Neural cell (in vitro differentiated cells): Measurements from ENCODE around the gene INPP4B. TPM values are rescaled to one million over a fixed set of nuclear protein-coding genes. Genes with fewer than 3 reads are reported as not detected.

Experiments
- H2AFZ ChIP-seq: fragments of 200-600, 300-800 bp; sonication (generic), shearing (Covaris generic); 2 replicates; pipeline ENCODE4 v1.6.0; 2014; ENCODE audit warnings: low read depth, mild to moderate bottlenecking, antibody characterized with exemption, low read length, moderate library complexity
- H3F3A ChIP-seq: fragments of 200-600 bp; shearing (Covaris generic); 2 replicates; pipeline ENCODE4 v1.6.1; 2016; ENCODE audit warnings: mild to moderate bottlenecking, moderate library complexity, mixed read lengths, antibody characterized with exemption, low read length; ENCODE audit not compliant: insufficient read depth, poor library complexity, severe bottlenecking
- H3K27ac ChIP-seq: fragments of 200-600, 300-800 bp; sonication (generic), shearing (Covaris generic); 2 replicates; pipeline ENCODE4 v1.5.1; 2014; ENCODE audit warnings: mild to moderate bottlenecking, low read length, moderate library complexity
- H3K27me3 ChIP-seq: fragments of 300-800, 200-600 bp; sonication (generic), shearing (Covaris generic); 2 replicates; pipeline ENCODE4 v1.6.0; 2014; ENCODE audit warnings: mild to moderate bottlenecking, low read depth, low read length, moderate library complexity; ENCODE audit not compliant: insufficient read depth
- H3K36me3 ChIP-seq: fragments of 300-800, 200-600 bp; sonication (generic), shearing (Covaris generic); 2 replicates; pipeline ENCODE4 v1.5.1; 2014; ENCODE audit warnings: mild to moderate bottlenecking, antibody characterized with exemption, low read length, moderate library complexity; ENCODE audit not compliant: insufficient read depth
- H3K4me2 ChIP-seq: fragments of 300-800, 200-600 bp; sonication (generic), shearing (Covaris generic); 2 replicates; pipeline ENCODE4 v1.6.0; 2014; ENCODE audit warnings: mild to moderate bottlenecking, low read length
- H3K4me3 ChIP-seq: fragments of 300-800, 200-600 bp; sonication (generic), shearing (Covaris generic); 2 replicates; pipeline ENCODE4 v1.5.1; 2014; ENCODE audit warnings: mild to moderate bottlenecking, low read length, moderate library complexity
- H3K79me2 ChIP-seq: fragments of 200-600 bp; shearing (Covaris generic); replicated peaks from 2 replicates; pipeline ENCODE4 v1.6.0; 2014; ENCODE audit warnings: mild to moderate bottlenecking, low read length, moderate library complexity; ENCODE audit not compliant: insufficient read depth
- H3K9ac ChIP-seq: fragments of 300-800, 200-600 bp; sonication (generic), shearing (Covaris generic); 2 replicates; pipeline ENCODE4 v1.6.1; 2016; ENCODE audit warnings: mild to moderate bottlenecking, low read length, mixed read lengths
- H3K9me2 ChIP-seq: fragments of 200-600 bp; shearing (Covaris generic); 2 replicates; pipeline ENCODE4 v1.6.1; 2016; ENCODE audit warnings: mild to moderate bottlenecking, low read length, mixed read lengths; ENCODE audit not compliant: insufficient read depth
- H3K9me3 ChIP-seq: fragments of 200-600, 300-800 bp; sonication (generic), shearing (Covaris generic); 2 replicates; pipeline ENCODE4 v1.6.1; 2016; ENCODE audit warnings: mild to moderate bottlenecking, mixed run types, low read length, moderate library complexity, mixed read lengths
- H4K20me1 ChIP-seq: fragments of 200-600 bp; shearing (Covaris generic); 2 replicates; pipeline ENCODE4 v1.6.1; 2016; ENCODE audit warnings: mild to moderate bottlenecking, mixed run types; ENCODE audit not compliant: insufficient read depth
- CTCF ChIP-seq: fragments of 450-650 bp; IDR thresholded peaks from 2 replicates; pipeline ENCODE4 v1.5.1; 2014; ENCODE audit warnings: antibody characterized with exemption, mild to moderate bottlenecking, moderate library complexity; ENCODE audit not compliant: poor library complexity, severe bottlenecking
- EP300 ChIP-seq: fragments of 450-650 bp; conservative IDR thresholded peaks from 2 replicates; pipeline ENCODE4 v1.6.1; 2014; ENCODE audit warnings: antibody characterized with exemption, mild to moderate bottlenecking, moderate library complexity; ENCODE audit not compliant: poor library complexity, severe bottlenecking
- EZH2 ChIP-seq: fragments of 200-600, 300-800 bp; shearing (Covaris generic), sonication (generic); IDR thresholded peaks from 2 replicates; pipeline ENCODE4 v1.6.1; 2014; ENCODE audit warnings: antibody characterized with exemption, low read length, borderline replicate concordance, mild to moderate bottlenecking; ENCODE audit not compliant: insufficient read depth, poor library complexity, severe bottlenecking
- MXI1 ChIP-seq: fragments of 450-650 bp; conservative IDR thresholded peaks from 2 replicates; pipeline ENCODE4 v1.6.1; 2014; ENCODE audit warnings: antibody characterized with exemption, mild to moderate bottlenecking; ENCODE audit not compliant: poor library complexity, severe bottlenecking
- POLR2AphosphoS5 ChIP-seq: IDR thresholded peaks from 2 replicates; pipeline ENCODE4 v1.6.1; 2012
- RAD21 ChIP-seq: fragments of 450-650 bp; conservative IDR thresholded peaks from 2 replicates; pipeline ENCODE4 v1.6.1; 2014; ENCODE audit warnings: antibody characterized with exemption, mild to moderate bottlenecking, moderate library complexity
- REST ChIP-seq: IDR thresholded peaks from 2 replicates; pipeline ENCODE4 v1.6.1; 2012; ENCODE audit warnings: borderline replicate concordance
- SMC3 ChIP-seq: fragments of 450-650 bp; conservative IDR thresholded peaks from 2 replicates; pipeline ENCODE4 v1.6.1; 2014; ENCODE audit warnings: antibody characterized with exemption, mild to moderate bottlenecking, moderate library complexity; ENCODE audit not compliant: poor library complexity
- TAF1 ChIP-seq: IDR thresholded peaks from 2 replicates; pipeline ENCODE4 v1.6.1; 2012; ENCODE audit warnings: low read depth
- polyA plus RNA-seq: library from polyadenylated mRNA; depleted of rRNA; stranded (reverse); fragments of >200 nt; gene quantifications from 2 replicates; pipeline ENCODE4 v1.2.3, GENCODE V29; 2014

INPP4B gene
- polyA plus RNA-seq, 1 donor from 2014 or later, result 0.30 TPM

DNA sequence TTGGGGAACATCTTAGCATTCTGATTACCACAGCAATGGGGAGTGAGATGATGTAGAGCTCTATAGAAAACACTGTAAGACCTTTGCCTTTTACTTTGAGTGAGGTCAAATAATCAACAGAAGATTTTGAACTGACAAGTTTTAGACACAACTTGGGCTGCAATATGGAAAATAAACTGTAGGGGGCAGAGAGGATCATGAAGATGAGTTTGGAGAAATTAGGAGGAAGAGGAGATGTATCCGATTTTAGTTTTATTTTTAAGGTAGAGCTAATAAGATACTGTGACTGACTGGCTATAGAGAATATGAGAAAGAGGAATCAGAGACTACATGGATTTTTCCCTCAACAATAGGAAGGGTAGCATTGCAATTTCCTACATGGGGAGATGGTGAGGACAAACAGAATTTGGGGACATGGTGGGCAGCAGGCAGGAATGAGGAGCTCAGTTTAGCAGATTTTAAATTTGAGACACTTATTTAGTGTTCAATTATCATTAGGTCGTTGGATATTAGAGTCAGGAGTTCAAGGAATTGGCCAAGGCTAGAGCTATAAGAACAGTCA, 563.1 kb downstream of the INPP4B start:
- H3K9me2 ChIP-seq, result no peaks in the 10 kb centered on the region
- no peaks in the 10 kb centered on the region for H3K36me3 ChIP-seq
- no peaks in the 10 kb centered on the region for H3K79me2 ChIP-seq
- H2AFZ ChIP-seq, result no peak overlapping the region
- H4K20me1 ChIP-seq, result no peaks in the 10 kb centered on the region
- H3F3A ChIP-seq, result no peaks in the 10 kb centered on the region
- no peak overlapping the region for H3K4me3 ChIP-seq
- H3K27me3 ChIP-seq, result no peaks in the 10 kb centered on the region
- TF ChIP-seq CTCF (no peak), EZH2 (no peak), EP300 (no peak), TAF1 (no peak)
- no peak overlapping the region for H3K9ac ChIP-seq
- no peaks in the 10 kb centered on the region for H3K9me3 ChIP-seq
- no peak overlapping the region for H3K4me2 ChIP-seq
- H3K27ac ChIP-seq, result no peak overlapping the region

DNA sequence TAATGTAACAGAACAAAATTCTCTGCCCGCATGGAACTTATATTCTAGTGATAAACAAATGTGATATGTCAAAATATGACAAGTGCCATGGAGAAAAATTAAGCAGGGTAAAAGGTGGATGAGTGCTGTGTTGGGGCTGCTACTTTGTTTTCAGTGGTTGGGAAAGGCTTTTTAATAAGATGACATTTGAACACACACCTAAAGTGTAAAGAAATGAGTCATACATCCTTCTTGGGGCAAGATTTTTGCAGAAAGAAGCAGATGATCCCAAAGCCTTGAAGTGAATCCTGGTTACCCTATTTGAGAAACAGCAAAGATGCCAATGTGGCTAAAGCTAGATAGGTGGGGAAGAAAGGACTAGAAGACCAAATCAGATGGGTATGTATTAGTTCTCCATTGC, 564.1 kb downstream of the INPP4B start:
- no peaks in the 10 kb centered on the region for H3K36me3 ChIP-seq
- no peaks in the 10 kb centered on the region for H3K9me2 ChIP-seq
- no peak overlapping the region for H3K9ac ChIP-seq
- no peaks in the 10 kb centered on the region for H3K27me3 ChIP-seq
- no peaks in the 10 kb centered on the region for H4K20me1 ChIP-seq
- no peak overlapping the region for H3K27ac ChIP-seq
- H3K79me2 ChIP-seq, result no peaks in the 10 kb centered on the region
- H2AFZ ChIP-seq, result no peak overlapping the region
- TF ChIP-seq CTCF (no peak), POLR2AphosphoS5 (no peak), SMC3 (no peak), REST (no peak), MXI1 (no peak), TAF1 (no peak), EP300 (no peak), RAD21 (no peak), EZH2 (no peak)
- H3F3A ChIP-seq, result no peaks in the 10 kb centered on the region
- H3K4me3 ChIP-seq, result no peak overlapping the region
- H3K9me3 ChIP-seq, result no peaks in the 10 kb centered on the region
- no peak overlapping the region for H3K4me2 ChIP-seq
